GM23338 (cell line): ENCODE data around the gene UBL7. TPM values are rescaled to one million over a fixed set of nuclear protein-coding genes. Genes with fewer than 3 reads are reported as not detected.

Source experiments
- ATAC-seq: fragments of 200-7000 bp; cut with Tn5 transposase; 3 replicates; pipeline ENCODE4 v1.9.1; 2020
- DNase-seq: peaks from one replicate; pipeline ENCODE4 v3.0.0-alpha.2; 2015; ENCODE audit warnings: low spot score
- H2AFZ ChIP-seq: fragments of 200-600 bp; sonication (generic); 2 replicates; pipeline ENCODE4 v1.8.0; 2016; ENCODE audit warnings: antibody characterized with exemption, mild to moderate bottlenecking, moderate library complexity
- H3F3A ChIP-seq: fragments of 200-600 bp; sonication (generic); replicated peaks from 2 replicates; pipeline ENCODE4 v1.8.0; 2017; ENCODE audit warnings: antibody characterized with exemption, mixed run types, low read depth
- H3K27ac ChIP-seq: fragments of 200-600 bp; sonication (generic); 2 replicates; pipeline ENCODE4 v1.6.1; 2016; ENCODE audit warnings: low read depth
- H3K27me3 ChIP-seq: fragments of 200-600 bp; sonication (generic); 2 replicates; pipeline ENCODE4 v1.8.0; 2016; ENCODE audit warnings: mild to moderate bottlenecking, mixed run types, moderate library complexity; ENCODE audit not compliant: insufficient read depth
- H3K36me3 ChIP-seq: fragments of 200-600 bp; sonication (generic); 2 replicates; pipeline ENCODE4 v1.8.0; 2016; ENCODE audit warnings: mild to moderate bottlenecking; ENCODE audit not compliant: insufficient read depth
- H3K4me1 ChIP-seq: fragments of 200-600 bp; sonication (generic); 2 replicates; pipeline ENCODE4 v1.8.0; 2016; ENCODE audit warnings: mild to moderate bottlenecking, moderate library complexity; ENCODE audit not compliant: insufficient read depth
- H3K4me2 ChIP-seq: fragments of 200-600 bp; sonication (generic); 2 replicates; pipeline ENCODE4 v1.7.1; 2017; ENCODE audit warnings: mixed run types
- H3K4me3 ChIP-seq: fragments of 200-600 bp; sonication (generic); 2 replicates; pipeline ENCODE4 v1.6.1; 2016; ENCODE audit warnings: mixed run types
- H3K79me2 ChIP-seq: fragments of 200-600 bp; sonication (generic); replicated peaks from 2 replicates; pipeline ENCODE4 v1.8.0; 2017; ENCODE audit warnings: mild to moderate bottlenecking; ENCODE audit not compliant: insufficient read depth
- H3K9me2 ChIP-seq: fragments of 200-600 bp; sonication (generic); 2 replicates; pipeline ENCODE4 v1.8.0; 2017; ENCODE audit not compliant: insufficient read depth
- H4K20me1 ChIP-seq: fragments of 200-600 bp; sonication (generic); replicated peaks from 2 replicates; pipeline ENCODE4 v1.8.0; 2017; ENCODE audit warnings: mild to moderate bottlenecking; ENCODE audit not compliant: insufficient read depth
- H3K27ac Mint-ChIP-seq: 2 replicates; pipeline ENCODE4 v1.8.0; 2020; ENCODE audit warnings: inconsistent platforms, mild to moderate bottlenecking, moderate library complexity, mixed read lengths
- H3K27me3 Mint-ChIP-seq: 3 replicates; pipeline ENCODE4 v1.8.0; 2022; ENCODE audit warnings: low read depth, mild to moderate bottlenecking, moderate library complexity, mixed read lengths, inconsistent platforms; ENCODE audit not compliant: insufficient read depth, poor library complexity
- H3K36me3 Mint-ChIP-seq: 3 replicates; pipeline ENCODE4 v1.8.0; 2021; ENCODE audit warnings: low read depth, mild to moderate bottlenecking, inconsistent platforms, moderate library complexity, mixed read lengths
- H3K4me1 Mint-ChIP-seq: 3 replicates; pipeline ENCODE4 v1.8.0; 2020; ENCODE audit warnings: mild to moderate bottlenecking, inconsistent platforms, mixed read lengths
- H3K4me3 Mint-ChIP-seq: 3 replicates; pipeline ENCODE4 v1.8.0; 2021; ENCODE audit warnings: moderate library complexity, mild to moderate bottlenecking, inconsistent platforms, mixed read lengths
- H3K9me3 Mint-ChIP-seq: 3 replicates; pipeline ENCODE4 v1.8.0; 2020; ENCODE audit warnings: moderate library complexity, mild to moderate bottlenecking, inconsistent platforms, mixed read lengths
- CREB1 ChIP-seq: fragments of 250-450 bp; sonication (Bioruptor Pico); IDR thresholded peaks from 2 replicates; pipeline ENCODE4 v1.5.0; 2020; ENCODE audit warnings: low read depth, mild to moderate bottlenecking, moderate library complexity
- CTCF ChIP-seq, 2 experiments: fragments of 200-600 bp in 1 of 2; sonication (generic) in 1 of 2; conservative IDR thresholded peaks; 2 replicates each; pipeline versions ENCODE4 v1.5.1 to v1.6.1; 2016 to 2017; ENCODE audit warnings: antibody characterized with exemption in 2 of 2, low read depth in 2 of 2, mild to moderate bottlenecking in 2 of 2, moderate library complexity in 1 of 2
- EZH2phosphoT487 ChIP-seq: fragments of 200-600 bp; sonication (generic); IDR thresholded peaks from one replicate; pipeline ENCODE4 v1.8.1; 2018; ENCODE audit warnings: antibody characterized with exemption; ENCODE audit not compliant: unreplicated experiment
- JUNB ChIP-seq: IDR thresholded peaks from one replicate; pipeline ENCODE4 v1.6.1; 2016; ENCODE audit warnings: antibody characterized with exemption; ENCODE audit not compliant: unreplicated experiment
- NANOG ChIP-seq: IDR thresholded peaks from 2 replicates; pipeline ENCODE4 v1.6.1; 2016; ENCODE audit warnings: antibody characterized with exemption, borderline replicate concordance
- POLR2AphosphoS5 ChIP-seq: IDR thresholded peaks from 2 replicates; pipeline ENCODE4 v1.6.1; 2016; ENCODE audit warnings: antibody characterized with exemption, low read depth
- REST ChIP-seq: IDR thresholded peaks from one replicate; pipeline ENCODE4 v1.6.1; 2018; ENCODE audit warnings: antibody characterized with exemption; ENCODE audit not compliant: unreplicated experiment
- STAT1 ChIP-seq: IDR thresholded peaks from one replicate; pipeline ENCODE4 v1.6.1; 2016; ENCODE audit warnings: antibody characterized with exemption; ENCODE audit not compliant: unreplicated experiment
- ZNF114 ChIP-seq: fragments of 250-450 bp; sonication (Bioruptor Pico); IDR thresholded peaks from 2 replicates; pipeline ENCODE4 v1.5.0; 2020; ENCODE audit warnings: mild to moderate bottlenecking, moderate library complexity
- ZNF331 ChIP-seq: fragments of 250-450 bp; sonication (Bioruptor Pico); IDR thresholded peaks from 2 replicates; pipeline ENCODE4 v1.5.0; 2020; ENCODE audit warnings: low read depth, mild to moderate bottlenecking, moderate library complexity
- ZNF462 ChIP-seq: fragments of 250-450 bp; sonication (Bioruptor Pico); IDR thresholded peaks from 2 replicates; pipeline ENCODE4 v1.5.0; 2020; ENCODE audit warnings: mild to moderate bottlenecking, moderate library complexity
- polyA plus RNA-seq: library from polyadenylated mRNA; unstranded; fragments of >200 nt; fragmentation: Nextera tagmentation; extraction: Ambion mirVana; gene quantifications from 2 replicates; pipeline ENCODE4 v1.2.1, GENCODE V29; 2016
- total RNA-seq: library from RNA; depleted of rRNA; stranded (reverse); fragments of >200 nt; shearing (Covaris generic); gene quantifications from 2 replicates; pipeline ENCODE4 v1.2.3, GENCODE V29; 2014

UBL7 gene
- total and polyA plus RNA-seq, 2 experiments from 2014 or later, result 73.7 to 99.2 TPM

- peaks cover 11% of the 10 kb centered on the region; the same call in 2 of the 3 replicates for H3K4me1 Mint-ChIP-seq
- no peaks in the 10 kb centered on the region for H3K9me2 ChIP-seq
- no peak overlapping the region for H3K4me3 Mint-ChIP-seq
- DNase-seq (no peak), ATAC-seq (no peak)
- TF ChIP-seq POLR2AphosphoS5, result no peak
- no peak for TF ChIP-seq ZNF114 (CRISPR knock-in tag)
- no peak for TF ChIP-seq ZNF462 (CRISPR knock-in tag)
- TF ChIP-seq JUNB, result no peak
- TF ChIP-seq CTCF (conservative IDR thresholded peaks at IDR 0.05; ENCODE audit: low read depth in 2 of 2), result no peak
- no peak for TF ChIP-seq NANOG
- no peak for TF ChIP-seq REST
- TF ChIP-seq ZNF331 (CRISPR knock-in tag), result no peak
- no peak for TF ChIP-seq CREB1 (CRISPR knock-in tag)
- TF ChIP-seq STAT1, result no peak
- TF ChIP-seq EZH2phosphoT487, result no peak
- H3K27me3 Mint-ChIP-seq, result peaks cover 2% of the 10 kb centered on the region
- H3K27ac ChIP-seq, result no peak overlapping the region
- no peaks in the 10 kb centered on the region for H3K79me2 ChIP-seq
- H3K4me2 ChIP-seq, result no peak overlapping the region
- no peaks in the 10 kb centered on the region; the same call in 2 of the 3 replicates for H3K36me3 Mint-ChIP-seq
- H2AFZ ChIP-seq, result no peak overlapping the region
- no peaks in the 10 kb centered on the region for H3K9me3 Mint-ChIP-seq
- no peaks in the 10 kb centered on the region for H3K36me3 ChIP-seq
- no peaks in the 10 kb centered on the region for H3K27me3 ChIP-seq
- H4K20me1 ChIP-seq, result no peaks in the 10 kb centered on the region
- H3K4me1 ChIP-seq, result no peaks in the 10 kb centered on the region
- no peaks in the 10 kb centered on the region for H3F3A ChIP-seq
- no peak overlapping the region for H3K27ac Mint-ChIP-seq
- no peak overlapping the region for H3K4me3 ChIP-seq
Observed at GRCh38 chr15:74442063-74442462, 18.9 kb downstream of the UBL7 start.
